SU-DHL-6 (cell line): Measurements from ENCODE around the gene ALX4.

Experiments used
- H2AFZ ChIP-seq: fragments of 200-600 bp; sonication (generic); 2 replicates; pipeline ENCODE4 v1.6.1; 2014; ENCODE audit warnings: low read depth, mild to moderate bottlenecking, moderate library complexity, mixed read lengths, antibody characterized with exemption, low read length; ENCODE audit not compliant: severe bottlenecking
- H3F3A ChIP-seq: fragments of 200-600 bp; shearing (Covaris generic); 2 replicates; pipeline ENCODE4 v1.6.0; 2016; ENCODE audit warnings: antibody characterized with exemption, mild to moderate bottlenecking; ENCODE audit not compliant: insufficient read depth
- H3K27ac ChIP-seq: fragments of 200-600 bp; sonication (generic); 2 replicates; pipeline ENCODE4 v1.5.1; 2016; ENCODE audit warnings: low read depth, mild to moderate bottlenecking, low read length, moderate library complexity, mixed read lengths
- H3K27me3 ChIP-seq: fragments of 200-600 bp; sonication (generic), shearing (Covaris generic); 2 replicates; pipeline ENCODE4 v1.6.0; 2014; ENCODE audit warnings: mild to moderate bottlenecking, low read length
- H3K36me3 ChIP-seq: fragments of 200-600 bp; sonication (generic); 2 replicates; pipeline ENCODE4 v1.6.1; 2014; ENCODE audit warnings: mild to moderate bottlenecking, low read length, mixed read lengths
- H3K4me2 ChIP-seq: fragments of 300-600, 200-600 bp; shearing (Covaris generic), sonication (generic); 2 replicates; pipeline ENCODE4 v1.6.0; 2014; ENCODE audit warnings: low read length, low read depth, mild to moderate bottlenecking; ENCODE audit not compliant: poor library complexity, severe bottlenecking
- H3K4me3 ChIP-seq: fragments of 200-600 bp; sonication (generic); 2 replicates; pipeline ENCODE4 v1.5.1; 2014; ENCODE audit warnings: antibody characterized with exemption, low read length, mild to moderate bottlenecking, mixed read lengths; ENCODE audit not compliant: insufficient read depth, poor library complexity, severe bottlenecking
- H3K79me2 ChIP-seq: fragments of 200-600 bp; sonication (generic); 2 replicates; pipeline ENCODE4 v1.6.1; 2014; ENCODE audit warnings: mild to moderate bottlenecking, low read length, moderate library complexity; ENCODE audit not compliant: insufficient read depth
- H3K9ac ChIP-seq: fragments of 200-600 bp; sonication (generic); 2 replicates; pipeline ENCODE4 v1.7.0; 2014; ENCODE audit warnings: mild to moderate bottlenecking, low read length
- H3K9me2 ChIP-seq: fragments of 200-600 bp; sonication (generic); replicated peaks from 2 replicates; pipeline ENCODE4 v1.6.1; 2014; ENCODE audit warnings: low read length; ENCODE audit not compliant: insufficient read depth
- H3K9me3 ChIP-seq: fragments of 200-600 bp; sonication (generic); 2 replicates; pipeline ENCODE4 v1.6.1; 2014; ENCODE audit warnings: low read length, mixed read lengths; ENCODE audit not compliant: insufficient read depth
- H4K20me1 ChIP-seq: fragments of 200-600 bp; sonication (generic); 2 replicates; pipeline ENCODE4 v1.6.1; 2014; ENCODE audit warnings: low read depth, mild to moderate bottlenecking, antibody characterized with exemption, low read length, moderate library complexity, mixed read lengths
- EZH2phosphoT487 ChIP-seq: fragments of 200-600 bp; sonication (generic), shearing (Covaris generic); conservative IDR thresholded peaks from 2 replicates; pipeline ENCODE4 v1.6.1; 2018; ENCODE audit warnings: mild to moderate bottlenecking, antibody characterized with exemption, low read length, moderate library complexity, mixed read lengths
- TF ChIP-seq, protein P1 (sequence below): fragments of 200-600 bp; sonication (generic); IDR thresholded peaks from one replicate; pipeline ENCODE4 v1.5.1; 2017; ENCODE audit warnings: antibody characterized with exemption, mild to moderate bottlenecking, low read length, moderate library complexity; ENCODE audit not compliant: insufficient read depth, poor library complexity, severe bottlenecking

The ALX4 gene

DNA sequence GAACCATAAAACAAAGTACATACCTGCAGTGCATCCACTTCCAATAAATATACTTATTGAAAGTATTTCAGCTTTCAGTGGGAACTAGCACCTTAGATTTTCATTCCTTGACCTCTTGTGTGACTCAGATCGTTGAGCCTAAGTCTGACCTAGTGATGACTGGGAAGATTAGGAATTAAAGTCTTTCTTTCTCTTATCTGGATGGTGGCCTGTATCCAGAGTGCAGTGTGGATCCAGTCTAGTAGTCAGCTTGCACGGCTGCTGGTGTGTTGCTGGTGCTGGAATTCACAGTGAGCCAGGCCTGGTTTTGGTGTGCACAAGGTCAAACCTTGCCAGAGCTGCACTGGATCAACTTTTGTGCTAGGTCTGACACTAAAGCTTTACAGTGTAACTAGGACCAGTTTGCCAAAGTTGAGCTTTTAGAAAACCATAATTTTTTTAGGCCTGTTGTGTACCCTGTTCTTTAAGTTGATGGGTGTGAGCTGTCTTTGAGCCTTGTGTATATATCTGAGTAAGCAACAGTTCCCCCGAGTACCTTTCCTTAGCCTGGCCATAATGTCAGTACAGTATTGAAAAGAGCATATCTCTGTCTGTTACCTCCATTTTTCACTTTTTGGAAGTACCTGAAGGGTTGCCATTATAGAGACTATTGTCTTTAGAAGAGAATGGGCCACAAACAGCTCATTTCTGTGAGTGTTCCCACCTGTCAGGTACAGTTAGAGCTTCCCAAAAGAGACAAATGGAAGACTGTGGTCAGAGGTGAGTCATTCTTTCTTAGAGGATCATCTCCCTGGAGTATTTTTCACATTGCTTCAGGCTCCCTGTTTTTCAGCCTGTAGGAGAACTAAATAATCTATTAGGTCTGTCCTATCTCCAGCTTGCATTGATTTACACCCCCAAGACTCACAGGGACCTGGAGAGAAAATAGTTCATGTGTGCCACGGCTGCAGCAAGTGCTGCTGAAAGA, 89.8 kb downstream of the ALX4 start:
- Histone ChIP-seq H3K27me3 (no peaks in the 10 kb centered on the region), H3K27ac (no peak overlapping the region), H4K20me1 (no peaks in the 10 kb centered on the region), H2AFZ (no peak overlapping the region), H3K4me3 (no peak overlapping the region), H3K4me2 (no peak overlapping the region), H3K36me3 (no peaks in the 10 kb centered on the region), H3F3A (no peaks in the 10 kb centered on the region), H3K9me3 (no peaks in the 10 kb centered on the region), H3K9ac (no peak overlapping the region), H3K79me2 (no peaks in the 10 kb centered on the region), H3K9me2 (no peaks in the 10 kb centered on the region)
- TF ChIP-seq EZH2phosphoT487: no peak
- TF ChIP-seq, protein P1, sequence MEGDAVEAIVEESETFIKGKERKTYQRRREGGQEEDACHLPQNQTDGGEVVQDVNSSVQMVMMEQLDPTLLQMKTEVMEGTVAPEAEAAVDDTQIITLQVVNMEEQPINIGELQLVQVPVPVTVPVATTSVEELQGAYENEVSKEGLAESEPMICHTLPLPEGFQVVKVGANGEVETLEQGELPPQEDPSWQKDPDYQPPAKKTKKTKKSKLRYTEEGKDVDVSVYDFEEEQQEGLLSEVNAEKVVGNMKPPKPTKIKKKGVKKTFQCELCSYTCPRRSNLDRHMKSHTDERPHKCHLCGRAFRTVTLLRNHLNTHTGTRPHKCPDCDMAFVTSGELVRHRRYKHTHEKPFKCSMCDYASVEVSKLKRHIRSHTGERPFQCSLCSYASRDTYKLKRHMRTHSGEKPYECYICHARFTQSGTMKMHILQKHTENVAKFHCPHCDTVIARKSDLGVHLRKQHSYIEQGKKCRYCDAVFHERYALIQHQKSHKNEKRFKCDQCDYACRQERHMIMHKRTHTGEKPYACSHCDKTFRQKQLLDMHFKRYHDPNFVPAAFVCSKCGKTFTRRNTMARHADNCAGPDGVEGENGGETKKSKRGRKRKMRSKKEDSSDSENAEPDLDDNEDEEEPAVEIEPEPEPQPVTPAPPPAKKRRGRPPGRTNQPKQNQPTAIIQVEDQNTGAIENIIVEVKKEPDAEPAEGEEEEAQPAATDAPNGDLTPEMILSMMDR: no peak

DNA sequence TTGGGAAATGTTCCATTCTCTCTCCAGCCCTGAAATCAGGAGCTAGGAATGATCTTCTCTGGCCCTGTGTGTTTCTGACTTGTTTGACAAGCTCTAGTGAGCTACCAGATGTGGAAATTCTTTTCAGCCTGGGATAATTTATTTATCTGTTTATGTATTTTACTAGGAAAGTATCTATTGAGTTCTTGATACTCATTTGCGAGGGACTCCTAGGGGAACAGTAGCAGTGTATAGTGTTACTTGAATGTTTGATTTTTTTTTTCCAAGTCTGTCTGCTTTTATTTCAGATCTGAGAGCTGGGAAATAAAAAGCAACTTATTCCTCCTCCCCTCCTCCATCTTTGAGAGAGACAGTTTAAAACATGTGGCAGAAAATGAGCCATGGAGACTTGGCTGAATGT, 92.5 kb downstream of the ALX4 start:
- Histone ChIP-seq H3K27ac (no peak overlapping the region), H3K9me3 (no peaks in the 10 kb centered on the region), H3K4me2 (no peak overlapping the region), H3K79me2 (no peaks in the 10 kb centered on the region), H3K36me3 (no peaks in the 10 kb centered on the region), H3K27me3 (no peaks in the 10 kb centered on the region), H3K9ac (no peak overlapping the region), H2AFZ (no peak overlapping the region), H3K9me2 (no peaks in the 10 kb centered on the region), H4K20me1 (no peaks in the 10 kb centered on the region), H3K4me3 (no peak overlapping the region), H3F3A (no peaks in the 10 kb centered on the region)
- TF ChIP-seq, protein P1: no peak
- no peak for TF ChIP-seq EZH2phosphoT487

DNA sequence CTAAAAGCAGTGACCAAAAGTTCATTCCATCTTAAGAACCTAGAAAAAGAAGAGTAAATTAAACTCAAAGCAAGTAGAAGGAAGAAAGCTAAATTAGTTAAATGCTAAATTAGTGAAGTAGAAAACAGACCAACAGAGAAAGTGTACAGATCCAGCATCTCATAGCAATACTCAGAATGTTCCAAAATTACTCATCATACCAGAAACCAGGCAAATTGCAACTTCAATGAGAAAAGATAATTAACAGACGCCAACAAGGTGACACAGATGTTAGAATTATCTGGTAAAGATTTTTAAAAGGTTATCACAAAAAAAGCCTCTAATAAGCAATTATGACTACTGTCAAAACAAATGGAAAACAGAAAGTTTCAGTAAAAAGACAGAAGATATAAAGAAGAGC, 96.8 kb downstream of the ALX4 start:
- no peaks in the 10 kb centered on the region for H3K27me3 ChIP-seq
- H3K4me2 ChIP-seq: no peak overlapping the region
- H3K27ac ChIP-seq: no peak overlapping the region
- H3K36me3 ChIP-seq: peaks cover 2% of the 10 kb centered on the region; the same call in 1 of the 2 replicates
- H3K4me3 ChIP-seq: no peak overlapping the region
- no peaks in the 10 kb centered on the region for H3F3A ChIP-seq
- H2AFZ ChIP-seq: no peak overlapping the region
- no peaks in the 10 kb centered on the region for H3K9me3 ChIP-seq
- TF ChIP-seq, protein P1: no peak
- no peak for TF ChIP-seq EZH2phosphoT487
- H4K20me1 ChIP-seq: no peaks in the 10 kb centered on the region
- H3K9ac ChIP-seq: no peak overlapping the region
- H3K9me2 ChIP-seq: no peaks in the 10 kb centered on the region
- no peaks in the 10 kb centered on the region for H3K79me2 ChIP-seq
